ENCODE data around the gene FYN.

The FYN gene

DNA sequence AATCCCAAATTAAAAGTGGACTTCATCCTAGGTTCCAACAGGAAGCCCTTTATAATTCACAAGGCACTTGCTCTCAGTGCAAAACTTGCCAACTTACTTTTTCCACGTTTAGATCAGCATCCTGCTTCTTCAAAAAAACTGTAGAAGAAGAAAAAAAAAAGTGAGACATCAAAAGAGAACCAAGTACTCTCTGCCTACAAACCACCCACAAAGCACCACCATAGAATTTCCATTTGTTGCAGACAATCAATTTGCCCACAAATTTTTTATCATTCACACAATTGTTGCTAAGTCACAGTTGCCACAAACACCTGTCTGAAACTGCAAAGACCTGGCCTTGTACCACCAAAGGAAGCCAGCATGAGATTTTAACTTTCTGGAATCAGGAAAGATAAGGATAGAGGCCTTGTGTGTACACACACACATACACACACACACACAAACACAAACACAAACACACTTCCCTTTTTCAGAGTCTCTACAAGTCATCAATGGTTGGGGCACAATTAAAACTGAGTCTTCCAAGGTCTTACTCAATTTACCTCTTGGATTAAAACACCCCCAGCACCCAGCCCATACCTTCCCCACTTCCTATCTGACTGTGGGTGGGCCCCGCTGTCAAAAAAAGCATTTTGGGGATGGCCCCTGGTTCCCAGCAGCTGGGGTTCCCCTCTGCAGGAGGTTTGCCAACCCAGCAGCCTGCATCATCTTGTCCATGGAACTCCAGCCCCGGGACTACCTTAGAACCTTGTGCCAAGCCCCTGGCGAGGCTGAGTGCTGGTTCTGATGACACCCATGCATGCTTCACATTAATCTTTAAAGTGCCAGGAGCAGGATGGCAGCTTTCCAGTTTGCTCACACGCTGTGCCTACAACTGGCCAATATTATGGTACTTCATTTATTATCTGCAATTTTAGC, 26.5 kb downstream of the FYN start:
- H3K4me3 ChIP-seq (ENCODE audit: low read length): no peak overlapping the region
- no peak for DNase-seq (ENCODE audit: low read depth)
- TF ChIP-seq CTCF (IDR thresholded peaks at IDR 0.05; ENCODE audit: insufficient read depth, low read depth, low read length, missing control alignments): no peak

GRCh38 chr6:111846066-111846465, 27.2 kb downstream of the FYN start:
- H3K4me3 ChIP-seq (ENCODE audit: low read length): no peak overlapping the region
- no peak for DNase-seq (ENCODE audit: low read depth)
- TF ChIP-seq CTCF (IDR thresholded peaks at IDR 0.05; ENCODE audit: insufficient read depth, low read depth, low read length, missing control alignments): no peak

DNA sequence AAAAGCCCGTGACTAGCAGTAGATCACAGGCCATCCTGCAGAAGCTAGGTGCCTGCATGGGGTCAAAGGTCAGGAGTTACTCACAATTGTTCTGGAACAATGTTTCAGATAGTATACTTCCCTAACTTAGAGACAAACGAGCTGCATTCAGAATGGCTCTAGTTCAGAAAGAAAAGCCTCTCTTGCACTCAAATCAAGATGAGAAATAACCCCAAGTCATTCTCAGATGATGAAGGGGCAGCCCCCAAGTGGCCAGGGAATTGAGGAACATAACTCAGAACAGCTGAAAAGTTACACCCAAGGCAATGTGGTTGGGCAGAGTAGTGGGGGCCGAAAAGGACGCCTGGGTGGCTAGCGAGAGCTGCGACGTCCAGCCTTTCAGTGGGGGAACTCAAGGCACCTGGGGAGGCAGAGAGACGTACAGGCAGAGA, 27.8 kb downstream of the FYN start:
- DNase-seq (ENCODE audit: low read depth): no peak

GRCh38 chr6:111844921-111845320, 28.3 kb downstream of the FYN start:
- no peak for DNase-seq (ENCODE audit: low read depth)
- TF ChIP-seq CTCF (IDR thresholded peaks at IDR 0.05; ENCODE audit: insufficient read depth, low read depth, low read length, missing control alignments): no peak
- no peak overlapping the region for H3K4me3 ChIP-seq (ENCODE audit: low read length)

More for the DNA sequence above, 27.8 kb downstream of the FYN start:
- TF ChIP-seq CTCF (IDR thresholded peaks at IDR 0.05; ENCODE audit: insufficient read depth, low read depth, low read length, missing control alignments): no peak
- H3K4me3 ChIP-seq (ENCODE audit: low read length): no peak overlapping the region

- H3K4me3 ChIP-seq (ENCODE audit: low read length): no peak overlapping the region
- TF ChIP-seq CTCF (IDR thresholded peaks at IDR 0.05; ENCODE audit: insufficient read depth, low read depth, low read length, missing control alignments): no peak
- no peak for DNase-seq (ENCODE audit: low read depth)
Observed at GRCh38 chr6:111844376-111844775, 28.9 kb downstream of the FYN start.

- TF ChIP-seq CTCF (IDR thresholded peaks at IDR 0.05; ENCODE audit: insufficient read depth, low read depth, low read length, missing control alignments): no peak
- DNase-seq (ENCODE audit: low read depth): no peak
- no peak overlapping the region for H3K4me3 ChIP-seq (ENCODE audit: low read length)
Observed at GRCh38 chr6:111843347-111844147, 29.7 kb downstream of the FYN start.
